ENCODE results near the gene NOP16. TPM values are rescaled to one million over a fixed set of nuclear protein-coding genes. Genes with fewer than 3 reads are reported as not detected.

Gene NOP16
- polyA plus RNA-seq, 4 donors: 26.5 to 33.7 (median 32.2) TPM

- DNase-seq (ENCODE audit: low read depth in 4 of 4, low spot score in 2 of 4): no peak
Observed at GRCh38 chr5:176388003-176388443, 375 bp downstream of the NOP16 start.

- DNase-seq (ENCODE audit: low read depth in 4 of 4, low spot score in 2 of 4): no peak
Observed at GRCh38 chr5:176387384-176387925, 943 bp downstream of the NOP16 start.

- no peak for DNase-seq (ENCODE audit: low read depth in 4 of 4, low spot score in 2 of 4)
Observed at GRCh38 chr5:176386491-176386890, 1.9 kb downstream of the NOP16 start.

DNA sequence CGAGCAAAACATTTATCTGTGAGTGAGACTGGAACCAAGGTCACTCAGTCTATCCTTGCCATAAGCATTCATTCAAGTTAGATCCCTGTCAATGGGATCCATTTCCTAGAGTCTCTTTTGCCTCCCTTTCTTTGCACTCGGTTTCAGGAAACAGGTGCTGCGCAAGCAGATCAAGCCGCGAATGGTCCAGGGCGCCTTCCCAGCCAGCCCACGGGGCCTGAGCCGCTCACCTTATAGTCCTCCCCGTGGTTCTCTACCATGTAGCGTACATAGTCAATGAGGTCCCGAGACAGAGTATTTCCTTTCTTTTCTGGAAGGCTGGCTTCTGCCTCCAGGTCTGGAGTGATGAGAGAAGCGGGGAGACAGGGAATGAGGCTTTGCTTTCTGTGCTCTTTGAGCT, 3.4 kb downstream of the NOP16 start:
- DNase-seq (ENCODE audit: low read depth in 4 of 4, low spot score in 2 of 4): no peak

DNA sequence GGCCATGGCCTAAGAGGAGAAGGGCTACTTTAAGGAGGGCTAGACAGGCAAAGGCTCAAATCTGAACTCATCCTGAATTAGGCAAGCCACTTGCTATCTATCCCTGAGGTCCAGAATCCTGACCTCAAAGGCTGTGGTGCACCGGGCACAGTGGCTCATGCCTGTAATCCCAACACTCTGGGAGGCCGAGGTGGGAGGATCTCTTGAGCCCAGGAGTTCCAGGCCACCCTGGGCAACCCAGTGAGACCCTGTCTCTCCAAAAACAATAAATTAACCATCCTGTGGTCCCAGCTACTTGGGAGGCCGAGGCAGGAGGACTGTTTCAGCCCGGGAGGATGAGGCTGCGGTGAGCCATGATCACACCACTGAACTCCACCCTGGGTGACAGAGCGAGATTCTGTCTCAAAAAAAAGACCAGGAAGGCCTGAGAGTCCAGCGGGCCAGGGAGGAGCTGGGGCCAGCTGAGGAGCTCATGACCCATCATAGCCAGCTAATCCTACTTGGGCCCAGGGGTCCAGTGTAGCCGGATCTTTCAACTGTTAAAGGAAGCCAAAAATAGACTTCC, 4.0 kb downstream of the NOP16 start:
- DNase-seq (ENCODE audit: low read depth in 4 of 4, low spot score in 2 of 4): no peak

DNA sequence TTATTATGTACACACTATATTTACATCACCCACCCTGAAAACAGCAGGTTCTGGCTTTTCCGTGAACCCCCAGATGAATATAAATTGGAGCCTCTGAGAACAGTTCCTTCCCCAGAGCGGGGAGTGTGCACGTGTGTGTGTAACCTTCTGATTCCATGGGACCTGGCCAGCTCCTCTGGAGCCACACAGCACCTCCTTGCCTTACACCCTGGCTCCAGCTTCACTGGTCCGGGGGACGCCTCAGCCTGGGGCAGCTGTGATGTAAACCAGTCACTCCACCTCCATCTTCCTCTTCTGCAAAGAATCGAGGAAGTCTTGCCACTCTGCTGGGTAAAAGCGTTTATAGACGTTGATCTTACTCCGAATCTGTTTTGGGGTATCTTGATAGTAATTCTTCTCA, 4.4 kb downstream of the NOP16 start:
- DNase-seq (ENCODE audit: low read depth in 4 of 4, low spot score in 2 of 4): no peak

GRCh38 chr5:176383248-176383905, 5.0 kb downstream of the NOP16 start:
- DNase-seq (ENCODE audit: low read depth in 4 of 4, low spot score in 2 of 4): no peak

- no peak for DNase-seq (ENCODE audit: low read depth in 4 of 4, low spot score in 2 of 4)
Observed at GRCh38 chr5:176382721-176383120, 5.7 kb downstream of the NOP16 start.

GRCh38 chr5:176381979-176382378, 6.4 kb downstream of the NOP16 start:
- no peak for DNase-seq (ENCODE audit: low read depth in 4 of 4, low spot score in 2 of 4)

GRCh38 chr5:176381423-176381822, 7.0 kb downstream of the NOP16 start:
- DNase-seq (ENCODE audit: low read depth in 4 of 4, low spot score in 2 of 4): no peak

- no peak for DNase-seq (ENCODE audit: low read depth in 4 of 4, low spot score in 2 of 4)
Observed at GRCh38 chr5:176379881-176380280, 8.5 kb downstream of the NOP16 start.

DNA sequence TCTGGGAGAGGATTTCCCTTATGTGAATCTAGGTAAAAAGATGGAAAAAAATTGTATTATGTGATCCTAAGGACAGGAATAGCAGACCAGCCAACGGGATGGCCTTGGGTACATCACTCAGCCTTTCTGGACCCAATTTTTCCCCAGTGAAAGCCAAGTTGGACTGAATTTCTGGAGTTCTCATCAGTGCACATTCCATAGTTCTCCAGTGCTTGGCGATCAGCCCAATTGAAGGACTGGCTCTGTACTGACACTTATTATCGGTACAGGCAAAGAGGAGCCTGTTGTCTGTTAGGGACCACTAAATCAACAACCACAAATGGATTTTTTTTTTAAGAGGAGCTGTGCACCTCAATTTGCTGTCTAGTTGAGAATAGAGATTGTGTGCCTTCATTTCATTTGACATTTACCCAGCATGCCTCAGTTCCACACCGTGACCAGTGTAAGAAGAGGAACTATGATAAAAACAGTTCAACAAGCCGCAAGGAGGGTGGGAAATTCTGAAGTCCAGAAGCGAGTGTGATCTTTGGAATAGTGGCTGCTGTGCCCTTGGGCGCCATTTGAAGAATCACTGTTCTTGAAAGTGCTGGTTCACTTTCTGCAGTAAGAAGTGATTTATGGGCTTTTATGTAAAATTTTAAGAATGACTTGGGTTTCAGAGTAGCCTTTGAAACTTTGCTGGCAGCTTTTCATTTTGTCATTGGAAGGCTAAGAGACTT, 15.1 kb downstream of the NOP16 start:
- no peak for DNase-seq (ENCODE audit: low read depth in 4 of 4, low spot score in 2 of 4)

- DNase-seq (ENCODE audit: low read depth in 4 of 4, low spot score in 2 of 4): no peak
Observed at GRCh38 chr5:176371621-176372539, 16.5 kb downstream of the NOP16 start.

GRCh38 chr5:176369934-176370711, 18.3 kb downstream of the NOP16 start:
- no peak for DNase-seq (ENCODE audit: low read depth in 4 of 4, low spot score in 2 of 4)

DNA sequence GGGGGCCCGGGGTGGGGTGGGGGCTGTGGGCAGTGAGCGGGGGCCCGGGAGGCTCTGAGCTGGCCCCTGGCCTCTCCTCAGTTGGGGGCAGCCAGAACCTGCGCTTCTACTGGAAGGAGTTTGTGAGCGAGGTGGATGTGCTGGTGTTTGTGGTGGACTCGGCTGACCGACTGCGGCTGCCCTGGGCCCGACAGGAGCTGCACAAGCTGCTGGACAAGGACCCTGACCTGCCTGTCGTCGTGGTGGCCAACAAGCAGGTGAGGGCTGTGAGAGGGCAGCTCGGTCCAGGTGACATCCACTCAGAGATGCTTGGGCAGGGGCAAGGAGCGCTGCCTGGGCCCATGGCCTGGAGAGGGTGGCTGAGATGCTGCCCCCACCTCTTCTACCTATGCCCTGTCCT, 19.7 kb downstream of the NOP16 start:
- no peak for DNase-seq (ENCODE audit: low read depth in 4 of 4, low spot score in 2 of 4)

DNA sequence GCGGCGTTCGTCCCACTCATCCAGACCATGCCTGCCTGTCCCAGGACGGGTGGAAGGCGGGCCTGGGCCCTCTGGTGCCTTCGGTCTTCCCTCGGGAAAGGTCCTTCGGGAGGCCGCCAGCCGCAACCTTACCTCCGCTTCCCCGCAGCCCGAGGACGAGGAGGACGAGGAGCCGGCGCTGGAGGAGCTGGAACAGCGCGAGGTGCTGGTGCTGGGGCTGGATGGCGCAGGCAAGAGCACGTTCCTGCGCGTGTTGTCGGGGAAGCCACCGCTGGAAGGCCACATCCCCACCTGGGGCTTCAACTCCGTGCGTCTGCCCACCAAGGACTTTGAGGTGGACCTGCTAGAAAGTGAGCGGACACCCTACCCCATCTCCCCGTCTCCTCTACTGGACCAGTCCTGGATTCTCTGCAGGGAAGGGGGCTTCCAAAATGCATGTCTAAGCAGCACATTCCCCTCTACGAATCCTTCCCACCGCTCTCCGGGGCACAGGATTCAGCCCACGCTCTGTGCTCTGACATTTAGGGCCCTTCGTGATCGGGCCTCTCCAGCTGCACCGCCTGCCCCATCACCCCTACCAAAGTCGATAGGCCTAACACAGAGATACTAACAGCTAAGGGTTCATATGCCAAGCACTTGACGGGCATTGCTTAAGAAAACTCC, 22.0 kb downstream of the NOP16 start:
- no peak for DNase-seq (ENCODE audit: low read depth in 4 of 4, low spot score in 2 of 4)

DNA sequence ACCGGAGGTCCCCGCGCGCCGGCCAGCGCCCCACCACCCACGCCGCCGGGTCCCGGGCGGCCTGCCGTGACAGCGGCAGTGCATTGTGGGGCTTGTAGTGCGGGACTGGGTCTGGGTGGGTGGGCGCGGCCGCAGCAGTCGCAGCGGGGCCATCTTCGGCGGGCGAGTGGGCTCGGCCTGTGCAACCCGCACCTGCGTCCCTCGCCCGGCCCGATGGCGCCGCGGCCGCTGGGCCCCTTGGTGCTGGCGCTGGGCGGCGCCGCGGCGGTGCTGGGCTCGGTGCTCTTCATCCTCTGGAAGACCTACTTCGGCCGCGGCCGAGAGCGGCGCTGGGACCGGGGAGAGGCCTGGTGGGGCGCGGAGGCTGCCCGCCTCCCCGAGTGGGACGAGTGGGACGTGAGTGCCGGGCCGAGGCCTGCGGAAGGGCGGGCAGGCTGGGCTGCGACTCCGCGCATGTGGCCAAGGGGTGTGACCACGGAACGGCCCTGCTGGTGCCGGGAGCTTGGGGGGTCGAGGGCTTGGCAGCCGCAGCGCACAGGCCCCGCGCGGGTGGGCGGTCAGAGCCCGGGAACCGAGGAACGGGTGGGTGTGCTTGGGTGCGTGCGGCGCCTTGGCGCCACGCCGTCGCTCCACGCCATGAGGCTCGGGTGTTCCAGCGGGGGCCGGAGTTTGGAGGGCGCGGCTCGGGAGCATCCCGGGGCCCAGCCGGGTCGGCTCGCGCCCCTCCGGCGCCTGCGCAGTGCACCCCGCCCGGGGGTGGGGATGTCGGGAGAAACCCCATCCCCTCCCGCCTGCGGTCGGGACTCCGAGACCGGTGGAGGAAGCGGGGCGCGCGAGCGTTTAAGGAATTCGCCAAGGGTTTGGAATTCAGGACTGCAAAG, 22.8 kb downstream of the NOP16 start, which contains the start of gene ARL10:
TSS of gene ARL10 (plus strand) at position 137 of the 881 bp plus-strand sequence. CDS start at position 214, 77 bp downstream.
- peak in 2 of 4 donors; percentile 16 to 17 for DNase-seq (ENCODE audit: low read depth in 4 of 4, low spot score in 2 of 4)

- DNase-seq (ENCODE audit: low read depth in 4 of 4, low spot score in 2 of 4): no peak
Observed at GRCh38 chr5:176364765-176365350, 23.5 kb downstream of the NOP16 start.
